Smooth muscle cell of the brain vasculature (primary cell): Measurements from ENCODE around the gene ZNF506.
"Not testable (repeated sequence)": the region's sequence is repeated elsewhere in the genome, so short reads cannot be mapped to it uniquely, and the experiment has no call there.

Experiments
- DNase-seq: peaks from one replicate; pipeline ENCODE4 v3.0.0-alpha.2; 2012; ENCODE audit warnings: low read depth, low spot score

The ZNF506 gene

DNA sequence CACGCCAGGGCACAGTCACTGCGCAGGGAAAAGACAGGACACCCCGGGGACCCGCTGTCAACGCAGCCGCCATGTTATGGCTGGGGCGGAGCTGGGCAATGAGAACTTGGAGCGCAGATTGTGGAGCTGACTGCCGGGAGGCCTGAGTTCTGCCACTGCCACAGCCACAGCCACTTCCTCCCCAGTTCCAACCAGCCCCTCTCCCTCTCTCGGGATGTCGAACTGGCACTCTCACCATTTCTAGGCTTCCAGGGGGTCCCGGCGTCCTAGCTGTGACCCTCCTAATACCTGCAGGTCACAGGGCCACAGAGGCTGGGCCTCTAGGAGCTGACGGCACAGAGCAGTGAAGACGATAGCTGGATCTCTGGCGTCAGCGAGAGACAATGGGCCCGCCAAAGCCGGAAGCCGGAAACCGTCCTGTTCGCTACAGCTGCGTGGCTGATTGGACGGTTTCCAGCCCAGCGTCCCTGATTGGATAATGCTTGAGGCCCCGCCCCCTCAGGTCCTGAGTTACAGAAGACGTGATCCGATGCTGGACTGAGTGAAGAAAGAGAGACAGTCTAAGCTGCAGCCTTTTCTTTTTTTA lies at the start of gene ZNF506:
Gene ZNF506 (minus strand): TSS at position 385 of the 586 bp plus-strand sequence. CDS start 147 bp downstream, at position 238.
- DNase-seq: peak; percentile 93

DNA sequence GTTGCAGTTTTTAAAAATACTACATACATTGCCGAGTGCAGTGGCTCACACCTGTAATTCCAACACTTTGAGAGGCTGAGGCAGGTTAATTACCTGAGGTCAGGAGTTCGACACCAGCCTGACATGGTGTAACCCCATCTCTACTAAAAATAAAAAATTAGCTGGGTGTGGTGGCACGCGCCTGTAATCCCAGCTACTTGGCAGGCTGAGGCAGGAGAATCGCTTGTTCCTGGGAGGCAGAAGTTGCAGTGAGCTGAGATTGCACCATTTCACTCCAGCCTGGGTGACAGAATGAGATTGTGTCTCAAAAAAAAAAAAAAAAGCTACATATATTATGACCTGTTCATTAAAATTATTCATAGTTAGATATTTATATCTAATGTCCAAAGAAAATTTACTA lies 48.5 kb upstream of the ZNF506 start:
- not testable (repeated sequence) for DNase-seq

DNA sequence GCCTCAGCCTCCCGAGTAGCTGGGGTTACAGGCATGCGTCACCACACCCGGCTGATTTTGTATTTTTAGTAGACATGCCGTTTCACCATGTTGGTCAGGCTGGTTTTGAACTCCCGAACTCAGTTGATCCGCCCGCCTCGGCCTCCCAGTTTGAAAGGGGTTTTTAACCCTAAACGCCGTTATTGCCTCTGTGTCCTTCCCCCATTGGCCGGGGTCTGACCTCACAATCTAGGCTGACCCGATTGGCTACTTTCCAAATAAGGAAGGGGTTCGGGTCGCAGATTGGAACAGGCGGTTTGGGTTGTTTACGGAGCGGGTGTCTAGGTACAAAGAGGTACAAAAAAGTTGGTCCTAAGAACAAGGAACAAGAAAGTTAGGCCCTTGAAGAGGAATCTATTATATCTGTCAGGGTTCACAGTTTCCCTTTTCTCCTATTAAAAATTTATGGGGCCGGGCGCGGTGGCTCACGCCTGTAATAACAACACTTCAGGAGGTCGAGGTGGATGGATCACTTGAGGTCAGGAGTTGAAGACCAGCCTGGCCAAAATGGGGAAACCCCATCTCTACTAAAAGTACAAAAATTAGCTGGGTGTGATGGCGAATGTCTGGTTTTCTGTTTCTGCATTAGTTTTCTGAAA lies 45.2 kb upstream of the ZNF506 start:
- no peak for DNase-seq

DNA sequence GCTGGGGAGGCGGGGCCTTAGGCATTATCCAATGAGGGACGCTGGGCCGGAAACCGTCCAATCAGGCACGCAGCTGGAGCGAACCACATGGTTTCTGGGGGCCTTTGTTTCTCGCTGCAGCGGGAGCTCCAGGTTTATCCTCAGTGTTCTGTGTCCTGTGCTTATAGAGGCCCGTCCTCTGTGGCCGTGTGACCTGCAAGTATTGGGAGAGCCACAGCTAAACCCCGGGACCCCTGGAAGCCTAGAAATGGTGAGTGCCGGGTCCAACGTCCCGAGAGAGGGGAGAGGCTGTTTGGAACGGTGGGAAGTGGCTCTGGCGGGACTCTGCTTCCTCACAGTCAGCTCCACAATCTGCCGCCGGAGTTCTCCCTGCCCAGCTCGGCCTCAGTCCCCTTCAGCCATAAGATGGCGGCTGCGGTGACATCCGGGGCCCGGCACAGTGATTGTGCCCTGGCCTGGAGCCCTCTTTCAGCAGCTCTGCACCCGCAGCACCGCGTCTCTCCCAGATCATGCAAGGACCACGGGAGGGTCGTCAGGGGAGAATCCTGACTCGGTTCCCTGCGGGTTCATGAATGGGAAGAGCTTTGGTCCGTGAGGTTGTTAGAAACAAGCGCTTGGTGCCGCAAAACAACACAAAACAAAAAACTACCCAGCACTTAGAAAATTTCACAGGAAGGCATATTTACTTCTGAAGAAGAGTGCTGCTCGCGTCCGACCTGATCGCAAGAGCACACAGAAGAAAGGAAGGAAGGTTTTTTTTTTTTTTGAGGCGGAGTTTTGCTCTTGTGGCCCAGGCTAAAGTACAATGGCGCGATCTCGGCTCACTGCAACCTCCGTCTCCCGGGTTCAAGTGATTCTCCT lies 44.4 kb upstream of the ZNF506 start, which contains the start of gene ZNF253:
Gene ZNF253 (plus strand): TSS at position 133 of the 861 bp plus-strand sequence. CDS start 115 bp downstream, at position 248.
- DNase-seq: peak; percentile 79

DNA sequence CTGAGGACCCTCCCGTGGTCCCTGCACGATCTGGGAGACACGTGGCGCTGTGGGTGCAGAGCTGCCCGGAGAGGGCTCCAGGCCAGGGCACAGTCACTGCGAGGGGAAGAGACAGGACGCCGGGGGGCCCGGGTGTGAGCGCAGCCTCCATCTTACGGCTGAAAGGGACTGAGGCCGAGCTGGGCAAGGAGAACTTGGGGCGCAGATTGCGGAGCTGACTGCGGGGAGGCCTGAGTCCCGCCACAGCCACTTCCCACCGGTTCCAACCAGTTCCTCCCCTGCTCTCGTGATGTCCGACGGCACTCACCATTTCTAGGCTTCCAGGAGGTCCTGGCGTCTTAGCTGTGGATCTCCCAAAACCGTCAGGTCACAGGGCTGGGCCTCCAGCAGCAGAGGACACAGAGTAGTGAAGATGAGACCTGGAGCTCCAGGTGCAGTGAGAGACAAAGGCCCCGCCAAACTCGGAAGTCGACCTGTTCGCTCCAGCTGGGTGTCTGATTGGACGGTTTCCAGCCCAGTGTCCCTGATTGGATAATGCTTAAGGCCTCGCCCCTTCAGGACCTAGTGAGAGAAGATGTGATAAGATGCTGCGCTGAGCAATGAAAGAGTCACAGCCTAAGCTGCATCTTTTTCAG lies 39.3 kb upstream of the ZNF506 start:
- DNase-seq: no peak

DNA sequence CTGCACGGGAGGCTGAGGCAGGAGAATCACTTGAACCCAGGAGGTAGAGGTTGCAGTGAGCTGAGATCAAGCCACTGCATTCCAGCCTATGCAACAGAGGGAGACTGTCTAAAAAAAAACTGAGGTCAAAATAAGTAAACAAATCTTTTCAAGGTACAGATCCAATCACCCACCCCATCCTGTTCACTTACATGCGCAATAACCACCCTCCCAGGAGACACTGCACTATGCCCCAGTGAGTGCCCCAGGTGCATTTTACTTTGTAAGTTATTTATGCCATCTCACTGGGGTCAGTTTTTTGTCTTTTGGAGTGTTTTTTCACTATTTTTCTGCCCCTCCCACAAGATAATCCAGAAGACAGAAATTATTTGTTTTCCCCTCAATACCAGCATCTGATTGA lies 37.2 kb upstream of the ZNF506 start:
- DNase-seq: no peak

- not testable (repeated sequence) for DNase-seq
These were observed 30.2 kb upstream of the ZNF506 start for GRCh38 chr19:19851740-19852139.

DNA sequence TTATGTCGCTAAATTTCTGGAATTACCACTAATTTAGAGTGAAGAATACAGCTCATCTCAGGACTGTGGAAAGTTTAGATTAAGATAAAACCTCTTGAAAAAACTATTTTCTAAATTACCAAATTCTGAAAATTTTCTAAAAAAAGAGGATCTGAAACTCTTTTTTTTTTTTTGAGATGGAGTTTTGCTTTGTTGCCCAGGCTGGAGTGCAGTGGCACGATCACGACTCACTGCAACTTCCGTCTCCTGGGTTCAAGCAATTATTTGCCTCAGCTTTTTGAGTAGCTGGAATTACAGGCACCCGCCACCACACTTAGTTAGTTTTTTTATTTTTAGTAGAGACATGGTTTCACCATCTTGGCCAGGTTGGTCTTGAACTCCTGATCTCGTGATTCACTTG lies 27.5 kb upstream of the ZNF506 start:
- no peak for DNase-seq

DNA sequence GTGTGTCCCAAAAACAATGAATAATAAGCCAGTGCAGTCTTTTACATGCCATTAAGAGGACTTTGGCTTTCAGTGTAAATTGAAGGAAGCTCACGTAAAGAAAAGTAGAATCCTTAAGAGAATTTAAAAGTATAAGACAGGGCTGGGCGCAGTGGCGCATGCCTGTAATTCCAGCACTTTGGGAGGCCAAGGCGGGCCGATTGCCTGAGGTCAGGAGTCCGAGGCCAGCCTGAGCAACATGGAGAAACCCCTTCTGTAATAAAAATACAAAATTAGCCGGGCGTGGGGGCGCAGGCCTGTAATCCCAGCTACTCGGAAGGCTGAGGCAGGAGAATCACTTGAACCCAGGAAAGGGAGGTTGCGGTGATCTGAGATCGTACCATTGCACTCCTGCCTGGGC lies 26.2 kb upstream of the ZNF506 start:
- no peak for DNase-seq

DNA sequence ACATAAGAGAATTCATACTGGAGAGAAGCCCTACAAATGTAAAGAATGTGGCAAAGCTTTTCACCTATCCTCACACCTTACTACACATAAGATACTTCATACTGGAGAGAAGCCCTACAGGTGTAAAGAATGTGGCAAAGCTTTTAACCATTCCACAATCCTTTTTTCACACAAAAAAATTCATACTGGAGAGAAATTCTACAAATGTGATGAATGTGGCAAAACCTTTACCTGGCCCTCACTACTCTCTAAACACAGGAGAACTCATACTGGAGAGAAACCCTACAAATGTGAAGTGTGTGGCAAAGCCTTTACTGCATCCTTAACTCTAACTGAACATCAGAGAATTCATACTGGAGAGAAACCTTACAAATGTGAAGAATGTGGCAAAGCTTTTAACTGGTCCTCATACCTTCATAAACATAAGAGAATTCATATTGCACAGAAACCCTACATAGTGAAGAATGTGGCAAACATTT lies 14.0 kb upstream of the ZNF506 start:
- no peak for DNase-seq

GRCh38 chr19:19826875-19827274 lies 5.3 kb upstream of the ZNF506 start:
- no peak for DNase-seq

- DNase-seq: no peak
These were observed 2.4 kb upstream of the ZNF506 start for GRCh38 chr19:19823916-19824315.

GRCh38 chr19:19821976-19822375 lies 426 bp upstream of the ZNF506 start:
- DNase-seq: not testable (repeated sequence)

GRCh38 chr19:19820774-19821320 lies 703 bp downstream of the ZNF506 start:
- no peak for DNase-seq

GRCh38 chr19:19817357-19817756 lies 4.2 kb downstream of the ZNF506 start:
- DNase-seq: no peak

DNA sequence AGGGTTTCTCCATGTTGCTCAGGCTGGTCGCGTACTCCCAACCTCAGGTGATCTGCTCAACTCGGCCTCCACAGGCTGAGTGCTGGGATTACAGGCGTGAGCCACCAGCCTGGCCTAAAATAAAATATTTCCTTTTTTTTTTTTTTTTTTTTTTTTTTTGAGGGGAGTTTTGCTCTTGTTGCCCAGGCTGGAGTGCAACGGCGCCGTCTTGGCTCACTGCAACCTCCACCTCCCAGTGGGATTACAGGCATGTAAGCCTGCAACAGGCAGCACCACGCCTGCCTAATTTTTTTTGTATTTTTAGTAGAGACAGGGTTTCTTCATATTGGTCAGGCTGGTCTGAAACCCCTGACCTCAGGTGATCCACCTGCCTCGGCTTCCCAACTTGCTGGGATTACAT lies 4.9 kb downstream of the ZNF506 start:
- no peak for DNase-seq

- not testable (repeated sequence) for DNase-seq
These were observed 9.6 kb downstream of the ZNF506 start for GRCh38 chr19:19811999-19812398.

DNA sequence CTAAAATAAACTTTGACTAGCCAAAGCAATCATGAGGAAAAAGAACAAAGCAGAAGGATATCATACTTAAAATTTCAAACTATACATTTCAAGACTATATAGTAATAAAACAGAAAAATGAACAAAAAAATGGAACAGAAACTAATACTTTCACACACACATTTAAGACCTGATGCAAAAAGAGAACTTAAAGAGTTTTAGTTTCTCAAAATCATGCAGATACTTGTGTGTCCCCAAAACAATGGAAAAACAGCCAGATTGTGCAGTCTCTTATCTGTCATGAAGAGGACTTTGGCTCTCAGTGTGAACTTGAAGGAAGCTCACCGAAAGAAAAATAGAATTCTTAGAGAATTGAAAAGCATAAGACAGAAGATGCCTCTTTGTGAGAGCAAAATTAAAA lies 16.1 kb downstream of the ZNF506 start:
- no peak for DNase-seq

GRCh38 chr19:19788015-19788414 lies 33.5 kb downstream of the ZNF506 start:
- DNase-seq: no peak

GRCh38 chr19:19785476-19785875 lies 36.1 kb downstream of the ZNF506 start:
- not testable (repeated sequence) for DNase-seq

DNA sequence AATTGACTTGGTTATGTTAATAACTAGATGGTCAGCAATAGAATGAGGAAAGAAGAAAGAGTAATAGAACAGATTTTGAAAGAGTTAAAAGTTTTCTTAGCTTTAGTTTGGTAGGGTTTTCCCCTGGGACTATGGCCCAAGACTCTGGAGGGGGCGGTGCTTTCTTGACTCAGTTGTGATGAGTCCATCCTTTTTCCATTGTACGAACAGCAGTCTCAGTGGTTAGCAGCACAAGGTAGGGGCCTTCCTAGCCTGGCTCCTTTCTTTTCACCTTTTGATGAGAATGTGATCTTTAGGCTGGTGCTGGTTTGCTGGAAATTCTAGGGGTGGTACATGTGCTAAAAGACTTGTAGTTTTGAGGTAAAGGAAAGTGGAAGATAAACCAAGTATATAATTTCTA lies 38.8 kb downstream of the ZNF506 start:
- no peak for DNase-seq

GRCh38 chr19:19781791-19782190 lies 39.8 kb downstream of the ZNF506 start:
- not testable (repeated sequence) for DNase-seq
